Peyer's patch (tissue), 4 donors: ENCODE data around the gene ITIH1.

Source experiments
- CTCF ChIP-seq, 6 experiments: fragments of 450-650 bp in 4 of 6; fragments of 200-600 bp in 2 of 6; sonication (generic) in 1 of 6; IDR thresholded peaks; one replicate each; pipeline ENCODE4 v1.5.1; 2017 to 2019; ENCODE audit warnings: antibody characterized with exemption in 6 of 6, mild to moderate bottlenecking in 3 of 6, moderate library complexity in 1 of 6
- POLR2A ChIP-seq, 2 donors: fragments of 450-650 bp; IDR thresholded peaks; one replicate each; pipeline ENCODE4 v1.5.1; 2017; ENCODE audit warnings: antibody characterized with exemption in 2 of 2, mild to moderate bottlenecking in 2 of 2, moderate library complexity in 2 of 2

- TF ChIP-seq POLR2A (IDR thresholded peaks at IDR 0.05) = no peak
- no peak for TF ChIP-seq CTCF (IDR thresholded peaks at IDR 0.05)
Observed at GRCh38 chr3:52792413-52792812, 15.0 kb downstream of the ITIH1 start.
